Nephron (organoid): ENCODE results near the gene SPATA1.
"Not testable (repeated sequence)": the region's sequence is repeated elsewhere in the genome, so short reads cannot be mapped to it uniquely, and the experiment has no call there.

Experiments
- H3K27ac Mint-ChIP-seq, 3 experiments: 2 replicates each; pipeline ENCODE4 v1.8.0; 2020; ENCODE audit warnings: mixed read lengths in 3 of 3, mild to moderate bottlenecking in 2 of 3, moderate library complexity in 1 of 3
- H3K27me3 Mint-ChIP-seq: 2 replicates; pipeline ENCODE4 v1.8.0; 2021; ENCODE audit warnings: low read depth, mild to moderate bottlenecking, moderate library complexity, mixed read lengths
- H3K36me3 Mint-ChIP-seq: 2 replicates; pipeline ENCODE4 v1.8.0; 2020; ENCODE audit warnings: low read depth, mixed read lengths
- H3K4me1 Mint-ChIP-seq: 2 replicates; pipeline ENCODE4 v1.8.0; 2020; ENCODE audit warnings: mixed read lengths
- H3K4me3 Mint-ChIP-seq, 3 experiments: 2 replicates each; pipeline ENCODE4 v1.8.0; 2020; ENCODE audit warnings: mild to moderate bottlenecking in 3 of 3, mixed read lengths in 3 of 3, moderate library complexity in 2 of 3
- H3K9me3 Mint-ChIP-seq: 2 replicates; pipeline ENCODE4 v1.8.0; 2020; ENCODE audit warnings: mixed read lengths
- CTCF ChIP-seq, 3 experiments: fragments of 200-600 bp; sonication (generic); IDR thresholded peaks; one replicate each; pipeline ENCODE4 v1.5.0; 2021; ENCODE audit warnings: antibody characterized with exemption in 3 of 3; ENCODE audit not compliant: unreplicated experiment in 3 of 3

SPATA1 gene

GRCh38 chr1:84505493-84506001, 639 bp upstream of the SPATA1 start:
- H3K27me3 Mint-ChIP-seq: no peaks in the 10 kb centered on the region
- TF ChIP-seq CTCF (IDR thresholded peaks at IDR 0.05; ENCODE audit: unreplicated experiment in 3 of 3): no peak
- peaks cover 38% of the 10 kb centered on the region for H3K4me1 Mint-ChIP-seq
- H3K4me3 Mint-ChIP-seq: peak overlapping the region; percentile 96 to 100 (median 98)
- H3K36me3 Mint-ChIP-seq: peaks cover 37% of the 10 kb centered on the region
- H3K9me3 Mint-ChIP-seq: peaks cover 22% of the 10 kb centered on the region
- peak overlapping the region; percentile 98 to 99 (median 98) for H3K27ac Mint-ChIP-seq

DNA sequence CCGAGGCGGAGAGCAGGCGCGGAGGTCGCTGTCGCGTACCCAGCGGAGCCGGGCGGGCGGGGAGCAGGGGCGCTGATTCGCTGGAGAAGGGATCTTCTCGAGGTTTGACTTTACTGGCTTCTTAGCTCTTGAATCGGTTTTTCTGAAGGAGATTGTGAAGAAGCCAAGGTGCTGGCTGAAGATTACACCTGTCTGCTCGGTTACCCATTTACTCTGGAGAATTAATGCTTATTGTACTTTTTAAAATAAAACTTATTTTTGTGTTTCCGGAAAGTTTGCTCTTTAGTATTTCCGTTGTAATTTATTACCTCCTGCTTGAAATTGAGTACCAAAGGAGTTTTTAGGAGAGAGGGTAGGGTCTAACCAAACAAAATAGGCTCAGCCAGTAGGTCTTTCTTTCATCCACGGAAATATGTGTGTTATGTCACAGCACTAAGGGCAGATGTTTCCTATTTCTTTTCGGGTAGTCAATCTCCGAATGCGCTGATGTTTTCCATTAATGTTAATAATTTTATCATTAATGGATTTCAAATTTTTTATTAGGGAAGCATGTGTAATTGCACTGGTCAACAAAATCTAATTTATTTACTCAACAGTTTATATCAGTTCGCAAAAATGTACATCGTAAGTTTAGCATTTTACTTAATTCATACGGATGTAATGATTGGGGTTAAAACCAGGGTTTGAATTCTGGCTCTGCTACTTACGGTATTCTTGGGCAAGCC, 705 bp downstream of the SPATA1 start:
- Mint-ChIP-seq H3K9me3 (peaks cover 25% of the 10 kb centered on the region), H3K27ac (peak overlapping the region; percentile 98 to 99 (median 98)), H3K27me3 (no peaks in the 10 kb centered on the region), H3K4me1 (peaks cover 24% of the 10 kb centered on the region), H3K36me3 (peaks cover 27% of the 10 kb centered on the region), H3K4me3 (peak overlapping the region; percentile 96 to 100 (median 98))
- TF ChIP-seq CTCF (IDR thresholded peaks at IDR 0.05; ENCODE audit: unreplicated experiment in 3 of 3): no peak

- H3K27me3 Mint-ChIP-seq, H3K27ac Mint-ChIP-seq: not testable (repeated sequence)
- Mint-ChIP-seq H3K36me3 (peaks cover 27% of the 10 kb centered on the region), H3K9me3 (peaks cover 25% of the 10 kb centered on the region), H3K4me3 (peak overlapping the region; percentile 48 to 100 (median 79)), H3K4me1 (peaks cover 24% of the 10 kb centered on the region)
These were observed 1.7 kb downstream of the SPATA1 start for GRCh38 chr1:84507887-84508286.

GRCh38 chr1:84508510-84508909, 2.3 kb downstream of the SPATA1 start:
- Mint-ChIP-seq H3K36me3 (peaks cover 27% of the 10 kb centered on the region), H3K4me3 (peak overlapping the region; percentile 48 to 79 (median 66)), H3K27ac (peak overlapping the region in 2 of 3 experiments; percentile 18 to 63), H3K27me3 (peaks cover 3% of the 10 kb centered on the region), H3K9me3 (peaks cover 25% of the 10 kb centered on the region), H3K4me1 (peaks cover 18% of the 10 kb centered on the region)
- TF ChIP-seq CTCF (IDR thresholded peaks at IDR 0.05; ENCODE audit: unreplicated experiment in 3 of 3): no peak

DNA sequence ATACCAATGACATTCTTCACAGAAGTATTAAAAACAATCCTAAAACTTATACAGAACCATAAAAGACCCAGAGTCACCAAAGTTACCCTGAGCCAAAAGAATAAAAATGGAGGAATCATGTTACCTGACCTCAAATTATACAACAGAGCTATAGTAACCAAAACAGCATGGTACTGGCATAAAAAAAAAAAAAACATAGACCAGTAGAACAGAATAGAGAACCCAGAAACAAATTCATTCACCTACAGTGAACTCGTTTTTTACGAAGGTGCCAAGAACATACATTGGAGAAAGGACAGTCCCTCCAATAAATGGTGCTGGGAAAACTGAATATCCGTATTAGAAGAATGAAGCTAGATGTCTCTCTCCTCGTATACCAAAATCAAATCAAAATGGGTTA, 2.8 kb downstream of the SPATA1 start:
- H3K4me1 Mint-ChIP-seq: peaks cover 13% of the 10 kb centered on the region
- H3K36me3 Mint-ChIP-seq: peaks cover 27% of the 10 kb centered on the region
- TF ChIP-seq CTCF (IDR thresholded peaks at IDR 0.05; ENCODE audit: unreplicated experiment in 3 of 3): no peak

GRCh38 chr1:84510165-84510564, 4.0 kb downstream of the SPATA1 start:
- Mint-ChIP-seq H3K4me1 (peaks cover 4% of the 10 kb centered on the region), H3K36me3 (peaks cover 27% of the 10 kb centered on the region), H3K9me3 (peaks cover 25% of the 10 kb centered on the region), H3K4me3 (no peak overlapping the region), H3K27ac (no peak overlapping the region), H3K27me3 (peaks cover 3% of the 10 kb centered on the region)
- TF ChIP-seq CTCF (IDR thresholded peaks at IDR 0.05; ENCODE audit: unreplicated experiment in 3 of 3): no peak

More for the DNA sequence above, 2.8 kb downstream of the SPATA1 start:
- Mint-ChIP-seq H3K27ac (no peak overlapping the region), H3K4me3 (peak overlapping the region in 1 of 3 experiments; percentile 17), H3K27me3 (peaks cover 3% of the 10 kb centered on the region), H3K9me3 (peaks cover 25% of the 10 kb centered on the region)
